ENCODE data around the gene HNRNPA3.
"Not testable (repeated sequence)": the region's sequence is repeated elsewhere in the genome, so short reads cannot be mapped to it uniquely, and the experiment has no call there.

Gene HNRNPA3

DNA sequence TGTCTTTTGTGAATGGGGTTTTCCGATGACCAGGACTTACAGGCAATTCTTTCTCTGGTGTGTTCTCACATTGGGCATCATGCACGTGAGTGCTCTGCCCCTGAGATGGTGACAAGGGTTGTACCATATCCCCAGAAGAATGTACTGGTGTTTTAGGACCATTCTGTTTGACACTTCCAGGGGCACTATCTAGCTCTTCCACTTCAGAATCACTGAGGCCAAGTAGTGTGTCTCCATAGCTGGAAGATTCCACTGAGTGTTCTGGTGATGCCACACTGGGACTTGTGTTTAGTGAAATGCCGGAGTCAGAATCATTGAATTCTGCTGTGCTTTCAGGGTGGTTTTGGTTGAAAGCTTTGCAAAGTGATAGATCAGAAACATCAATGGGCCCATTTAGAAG, 18.7 kb downstream of the HNRNPA3 start:
- in situ Hi-C loops (cut with MboI; ENCODE audit: low sequenced_read_pairs) = no loop called here

DNA sequence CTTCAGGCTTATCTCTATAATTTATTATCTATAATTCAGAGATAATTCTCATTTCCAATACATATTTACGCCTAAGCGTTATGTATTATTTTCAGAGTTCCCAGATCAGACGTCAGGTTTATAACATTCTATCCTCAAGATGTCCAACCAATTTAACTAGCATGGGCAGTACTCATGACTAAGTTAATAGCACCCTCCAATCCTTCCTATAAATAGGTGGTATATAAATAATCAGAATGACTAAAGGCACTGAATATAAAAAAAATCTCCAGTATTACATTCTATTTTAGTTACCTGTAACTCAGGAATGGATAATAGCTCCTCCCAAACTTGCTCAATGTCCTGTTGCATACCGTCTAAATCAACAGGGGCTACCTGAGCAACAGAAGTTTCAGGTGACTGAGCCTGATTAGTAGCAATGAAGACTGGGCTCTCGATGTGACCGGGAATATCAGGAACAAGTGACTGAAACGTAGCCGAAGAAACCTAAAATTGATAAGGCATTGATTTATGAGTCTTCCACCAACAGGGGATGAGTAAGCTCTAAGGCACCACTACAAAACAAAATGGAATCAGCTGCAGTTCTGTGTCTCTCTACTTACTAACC, 19.6 kb downstream of the HNRNPA3 start:
- in situ Hi-C loops (cut with MboI; ENCODE audit: low sequenced_read_pairs) = no loop called here

DNA sequence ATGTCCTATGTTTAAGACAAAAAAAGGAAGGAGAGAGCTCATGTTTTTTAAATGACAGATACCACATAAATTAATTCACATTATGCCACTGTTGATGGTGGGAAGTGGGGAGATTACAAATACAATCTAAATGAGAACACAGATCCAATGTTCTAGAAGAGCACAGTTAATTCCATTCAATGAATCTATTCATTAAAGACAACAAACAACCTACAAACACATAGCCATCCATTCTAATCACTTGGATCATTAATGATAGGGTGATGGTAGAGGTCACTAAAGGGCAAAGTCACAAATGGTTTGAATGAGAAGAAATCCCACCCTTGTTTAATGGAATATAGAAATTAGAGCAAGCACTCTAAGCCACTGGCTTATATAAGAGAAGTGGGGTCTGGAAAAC, 21.7 kb downstream of the HNRNPA3 start:
- in situ Hi-C loops (cut with MboI; ENCODE audit: low sequenced_read_pairs) = no loop called here

DNA sequence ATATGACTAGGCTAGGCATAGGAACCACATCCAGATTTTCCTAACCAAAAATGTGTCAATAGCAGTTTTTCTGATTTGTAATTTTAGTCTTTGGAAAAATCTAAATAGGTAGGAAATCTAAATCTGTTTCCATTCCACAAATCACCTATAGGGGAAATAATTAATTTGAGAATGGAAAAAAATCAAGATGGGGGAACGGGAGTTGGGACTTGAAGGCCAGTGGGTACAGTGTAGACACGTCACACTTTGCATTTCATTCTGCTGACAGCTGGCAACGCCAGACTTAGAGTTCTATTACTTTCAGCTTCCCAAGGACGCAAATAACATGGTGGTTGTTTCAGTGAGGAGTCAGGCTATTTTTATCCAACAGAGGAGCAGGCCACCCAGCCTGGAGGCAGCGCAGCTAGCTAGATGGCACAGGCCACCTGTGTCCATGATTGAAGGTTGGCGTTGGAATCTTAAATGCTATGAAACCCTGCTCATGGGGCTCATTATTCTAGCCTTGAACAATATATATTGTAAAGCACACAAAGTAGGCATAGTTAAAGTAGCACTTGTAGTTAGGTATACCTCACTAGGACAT, 23.4 kb downstream of the HNRNPA3 start:
- in situ Hi-C loops (cut with MboI; ENCODE audit: low sequenced_read_pairs) = no loop called here

DNA sequence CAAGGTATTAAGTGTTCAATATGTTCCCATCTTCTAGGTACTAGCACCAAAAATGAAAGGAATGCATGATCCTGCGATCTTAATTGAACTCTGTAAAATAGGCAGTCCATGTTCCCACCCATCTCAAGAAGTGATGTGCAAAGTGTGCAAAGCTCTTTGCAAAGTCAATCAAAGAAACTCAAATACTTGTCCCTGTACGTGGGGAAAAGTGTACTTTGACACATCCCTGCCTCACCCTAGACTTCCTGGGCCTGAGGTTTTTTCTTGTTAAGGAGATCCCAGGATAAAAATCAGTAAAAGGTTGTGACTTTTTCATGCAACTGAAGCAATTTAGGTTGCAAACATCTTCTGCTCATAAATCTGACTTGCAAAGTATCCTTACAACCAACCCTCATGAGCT, 25.3 kb downstream of the HNRNPA3 start:
- in situ Hi-C loops (cut with MboI; ENCODE audit: low sequenced_read_pairs) = no loop called here

DNA sequence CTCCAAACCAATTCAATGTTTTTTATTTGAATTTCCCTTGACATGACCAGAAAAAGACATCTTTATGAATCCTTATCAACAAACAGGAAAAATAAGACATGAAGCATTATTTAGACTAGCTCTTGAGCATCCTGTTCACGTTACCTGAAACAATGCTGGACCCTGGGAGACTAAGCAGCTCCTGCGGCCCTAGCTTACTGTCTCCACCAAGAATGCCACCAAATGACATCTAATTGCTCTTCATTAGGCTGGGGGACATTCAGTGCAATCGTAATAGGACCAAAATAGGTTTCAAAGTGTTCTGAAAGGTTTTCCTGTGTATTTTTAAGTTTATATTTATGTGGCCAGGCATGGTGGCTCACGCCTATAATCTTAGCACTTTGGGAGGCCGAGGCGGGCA, 26.5 kb downstream of the HNRNPA3 start:
- in situ Hi-C loops (cut with MboI; ENCODE audit: low sequenced_read_pairs) = no loop called here

DNA sequence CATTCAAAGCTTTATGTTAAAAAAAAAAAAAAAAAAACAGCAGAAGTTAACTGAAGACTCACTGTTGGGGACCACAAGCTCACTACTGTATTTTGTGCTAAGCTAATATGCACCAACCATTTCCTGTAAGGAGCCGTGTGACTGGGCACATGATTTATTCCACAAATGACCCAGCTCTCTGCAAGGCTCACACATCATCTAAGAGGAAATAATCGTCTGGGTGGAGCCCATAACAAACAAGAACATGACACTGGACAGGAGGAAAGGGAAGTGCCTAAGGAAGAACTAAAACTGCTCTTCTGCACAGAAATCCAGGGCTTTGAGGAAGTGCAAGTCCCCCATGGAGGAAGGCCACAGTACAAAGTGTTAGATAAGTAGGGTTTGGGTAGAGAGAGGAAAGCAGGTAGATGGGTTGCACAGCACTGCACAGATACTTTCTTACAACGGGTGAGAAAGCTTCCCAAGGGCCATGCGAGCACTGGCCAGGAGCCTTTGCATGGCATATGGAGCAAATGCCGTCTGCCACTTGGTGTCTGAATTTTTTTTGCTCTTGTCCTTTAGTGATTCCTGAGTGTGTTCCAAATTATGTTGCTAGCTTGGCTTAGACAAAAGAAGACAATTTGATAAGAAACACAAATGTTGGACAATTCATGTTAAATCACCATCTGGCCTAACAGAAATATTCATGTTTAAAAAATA, 27.5 kb downstream of the HNRNPA3 start:
- in situ Hi-C loops (cut with MboI; ENCODE audit: low sequenced_read_pairs) = no loop called here

DNA sequence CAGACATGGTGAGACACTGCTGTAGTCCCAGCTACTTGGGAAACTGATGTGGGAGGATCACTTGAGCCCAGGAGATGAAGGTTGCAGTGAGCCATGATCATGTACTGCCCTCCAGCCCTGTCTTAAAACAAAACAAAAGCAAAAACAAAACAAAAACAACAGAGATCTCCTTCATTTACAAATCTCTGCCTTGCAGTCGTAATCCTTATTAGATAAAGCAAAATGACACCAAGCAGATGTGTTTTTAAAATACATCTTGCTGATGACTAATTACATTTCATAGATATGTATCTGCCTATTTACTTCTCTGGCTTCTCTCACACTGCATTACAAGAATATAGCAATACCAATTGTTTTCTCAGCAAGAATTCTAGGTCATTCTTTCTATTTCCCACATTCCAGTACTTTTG, 29.1 kb downstream of the HNRNPA3 start:
- in situ Hi-C loops (cut with MboI; ENCODE audit: low sequenced_read_pairs) = no loop called here

DNA sequence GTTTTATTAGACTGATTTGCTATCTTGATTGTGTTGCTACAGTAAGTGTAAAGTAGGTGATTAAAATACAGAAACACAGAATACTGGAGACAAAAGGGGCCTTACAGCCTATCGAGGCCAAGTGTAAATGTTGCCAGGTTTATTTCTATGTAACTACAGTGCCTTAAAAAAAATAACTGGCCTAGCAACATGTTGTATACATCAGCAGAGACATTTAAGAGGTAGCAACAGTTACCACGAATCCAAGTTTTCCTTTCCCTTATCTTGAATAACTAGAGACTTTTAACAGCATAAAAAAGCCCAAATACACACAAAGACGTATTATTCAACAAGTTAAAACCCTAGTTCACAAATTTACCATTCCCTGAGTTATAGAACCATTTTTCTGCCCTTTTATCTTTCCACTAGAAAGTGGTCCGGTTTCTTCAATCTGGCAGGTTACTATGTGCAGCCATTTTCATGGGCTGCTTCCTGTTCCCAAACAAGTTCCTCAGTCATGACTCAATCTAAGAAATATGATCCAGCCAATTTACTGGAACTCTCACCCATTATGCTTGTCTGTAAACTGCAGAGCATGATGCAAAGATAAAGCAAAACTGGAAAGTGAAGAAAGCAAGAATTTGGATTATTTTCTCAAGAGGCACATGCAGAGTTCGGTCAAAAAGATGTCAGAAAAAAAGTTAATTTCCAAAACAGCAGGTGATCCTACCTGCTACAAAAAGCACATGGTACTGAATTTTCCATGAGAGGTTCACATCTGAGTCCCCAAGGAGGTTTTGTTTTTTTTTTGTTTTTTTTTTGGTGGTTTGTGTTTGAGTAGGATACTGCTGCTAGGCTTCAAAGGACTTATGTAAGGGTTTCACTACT, 29.8 kb downstream of the HNRNPA3 start:
- in situ Hi-C loops (cut with MboI; ENCODE audit: low sequenced_read_pairs) = no loop called here

DNA sequence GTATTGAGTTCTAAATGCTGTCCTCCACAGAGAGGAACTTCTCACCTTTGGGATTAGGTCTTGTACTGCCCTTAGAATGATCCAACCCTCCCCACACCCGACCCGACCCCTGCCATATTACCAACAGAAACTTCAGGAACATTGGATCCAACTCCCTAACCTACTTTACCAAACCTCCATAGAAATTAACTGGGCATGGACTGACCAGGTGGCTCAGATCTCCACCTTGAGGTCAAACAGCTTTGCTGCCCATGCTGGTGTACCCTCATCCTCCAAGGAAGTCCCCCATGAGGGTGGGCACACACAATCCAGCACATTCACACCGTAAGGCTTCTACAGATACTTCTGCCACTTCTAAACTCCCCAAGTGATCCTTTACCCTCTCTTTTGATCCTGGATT, 30.5 kb downstream of the HNRNPA3 start:
- in situ Hi-C loops (cut with MboI; ENCODE audit: low sequenced_read_pairs) = no loop called here

DNA sequence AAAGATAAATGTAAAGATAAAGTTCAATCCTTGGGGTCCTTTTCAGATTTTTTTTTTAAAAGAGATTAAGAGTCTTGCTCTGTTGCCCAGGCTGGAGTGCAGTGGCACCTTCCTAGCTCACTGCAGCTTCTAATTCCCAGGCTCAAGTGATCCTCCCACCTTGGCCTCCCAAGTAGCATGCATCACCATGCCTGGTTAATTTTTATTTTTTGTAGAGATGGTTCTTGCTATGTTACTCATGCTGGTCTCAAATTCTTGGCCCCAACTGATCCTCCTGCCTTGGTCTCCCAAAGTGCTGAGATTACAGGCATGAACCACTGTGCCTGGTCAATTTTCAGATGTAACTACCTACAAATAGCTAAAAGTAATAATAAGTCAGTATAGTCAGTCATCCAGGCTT, 30.9 kb downstream of the HNRNPA3 start:
- in situ Hi-C loops (cut with MboI; ENCODE audit: low sequenced_read_pairs) = no loop called here

DNA sequence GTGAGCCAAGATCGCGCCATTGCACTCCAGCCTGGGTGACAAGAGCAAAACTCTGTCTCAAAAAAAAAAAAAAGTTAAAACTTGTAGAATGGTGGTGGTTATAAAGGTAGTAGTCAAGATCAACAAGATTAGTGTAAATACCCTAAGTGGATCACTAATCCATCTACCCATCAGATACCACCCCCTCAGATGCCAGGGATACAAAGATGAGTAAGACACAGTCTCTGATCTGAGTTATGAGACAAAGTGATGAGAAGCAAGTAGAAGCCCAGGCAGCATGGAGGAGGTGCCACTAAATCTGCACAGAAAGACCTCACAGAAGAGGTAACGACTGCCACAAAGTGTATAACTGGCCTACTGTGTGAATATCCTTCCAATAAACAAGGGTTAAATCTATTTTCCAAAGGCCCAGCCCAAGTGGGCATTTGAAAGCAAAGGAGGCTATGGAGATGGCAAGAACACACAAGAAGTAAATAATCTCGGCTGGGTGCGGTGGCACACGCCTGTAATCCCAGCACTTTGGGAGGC, 31.7 kb downstream of the HNRNPA3 start:
- in situ Hi-C loops (cut with MboI; ENCODE audit: low sequenced_read_pairs) = no loop called here

DNA sequence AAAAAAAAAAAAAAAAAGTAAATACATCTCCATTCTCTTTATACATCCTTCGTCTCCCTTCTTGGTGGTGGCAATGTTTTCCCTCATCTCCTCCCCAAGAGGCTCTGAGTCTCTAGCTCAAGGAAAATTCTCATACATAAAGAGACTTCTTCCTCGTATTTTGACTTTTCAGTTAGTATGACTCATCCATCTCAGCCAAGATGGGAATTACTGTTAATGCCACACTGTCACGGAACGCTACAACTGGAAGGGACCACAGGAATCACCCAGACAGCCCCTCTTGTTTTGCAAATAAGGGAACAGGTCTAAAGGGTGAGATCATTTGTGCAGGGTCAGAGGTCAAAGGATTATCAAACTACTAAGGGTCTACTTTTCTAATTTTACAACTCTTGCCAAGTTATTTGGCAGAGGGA, 32.4 kb downstream of the HNRNPA3 start:
- in situ Hi-C loops (cut with MboI; ENCODE audit: low sequenced_read_pairs) = no loop called here

DNA sequence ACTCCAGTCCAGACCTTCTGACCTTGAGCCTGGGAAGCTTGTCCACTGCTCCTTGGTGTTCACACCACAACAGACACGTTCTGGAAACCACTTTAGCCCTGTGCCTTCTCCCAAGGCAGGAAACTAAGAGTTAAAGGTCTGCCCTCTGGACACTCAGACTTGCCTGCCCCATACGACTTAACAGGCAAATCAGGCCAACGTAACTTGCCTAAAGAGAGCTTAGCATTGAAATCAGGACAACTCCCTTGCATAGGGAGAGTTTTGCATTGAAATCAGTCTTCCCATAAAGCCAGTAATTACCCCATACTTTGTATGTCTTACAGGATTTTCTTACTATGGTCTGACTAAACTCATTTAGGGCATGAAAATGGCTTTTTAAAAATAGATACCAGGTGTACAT, 33.4 kb downstream of the HNRNPA3 start:
- in situ Hi-C loops (cut with MboI; ENCODE audit: low sequenced_read_pairs) = no loop called here

DNA sequence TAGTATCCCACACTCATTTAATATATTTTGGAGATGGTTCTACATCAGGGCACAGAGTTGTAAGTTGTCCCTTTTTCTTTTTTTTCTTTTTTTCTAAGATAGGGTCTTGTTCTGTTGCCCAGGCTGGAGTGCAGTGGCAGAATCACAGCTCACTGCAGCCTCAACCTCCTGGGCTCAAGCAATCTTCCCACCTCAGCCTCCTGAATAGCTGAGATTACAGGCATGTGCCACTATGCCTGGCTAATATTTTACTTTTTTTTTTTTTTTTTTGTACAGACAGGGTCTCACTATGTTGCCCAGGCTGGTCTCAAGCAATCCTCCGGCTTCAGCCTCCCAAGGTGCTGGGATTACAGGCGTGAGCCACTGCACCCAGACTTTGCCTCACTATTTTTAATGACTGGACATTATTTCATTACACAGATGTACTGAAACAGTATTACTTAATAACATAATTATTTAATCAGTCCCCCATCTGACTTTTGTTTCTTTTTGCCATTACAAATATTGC, 34.0 kb downstream of the HNRNPA3 start:
- in situ Hi-C loops (cut with MboI; ENCODE audit: low sequenced_read_pairs) = not testable (repeated sequence)

DNA sequence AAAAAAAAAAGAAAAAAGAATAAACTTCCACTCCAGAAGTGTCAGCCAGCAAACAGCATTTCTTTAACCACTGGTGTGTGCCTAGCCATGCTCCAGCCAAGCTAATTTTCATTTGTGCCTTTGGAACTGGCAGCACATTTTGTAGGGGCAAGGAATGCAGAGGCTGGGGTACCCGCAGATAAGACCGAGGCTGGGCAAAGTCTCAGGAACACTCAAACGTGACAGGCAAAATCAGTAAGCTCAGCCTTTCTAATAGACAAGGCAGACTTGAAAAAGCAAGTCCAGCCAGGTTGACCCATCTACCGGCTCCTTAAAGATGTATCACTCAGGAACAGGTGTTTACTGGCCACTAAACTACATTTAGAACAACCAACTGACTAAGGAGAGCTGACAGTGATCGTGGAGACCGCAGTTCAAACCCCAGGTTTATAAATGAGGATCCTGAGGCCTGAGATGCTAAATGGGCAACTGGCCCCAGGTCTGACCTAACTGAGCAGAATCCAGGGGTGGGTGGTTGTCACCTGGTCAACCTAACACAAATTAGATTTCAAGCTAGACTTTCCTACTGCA, 35.2 kb downstream of the HNRNPA3 start:
- in situ Hi-C loops (cut with MboI; ENCODE audit: low sequenced_read_pairs) = no loop called here

DNA sequence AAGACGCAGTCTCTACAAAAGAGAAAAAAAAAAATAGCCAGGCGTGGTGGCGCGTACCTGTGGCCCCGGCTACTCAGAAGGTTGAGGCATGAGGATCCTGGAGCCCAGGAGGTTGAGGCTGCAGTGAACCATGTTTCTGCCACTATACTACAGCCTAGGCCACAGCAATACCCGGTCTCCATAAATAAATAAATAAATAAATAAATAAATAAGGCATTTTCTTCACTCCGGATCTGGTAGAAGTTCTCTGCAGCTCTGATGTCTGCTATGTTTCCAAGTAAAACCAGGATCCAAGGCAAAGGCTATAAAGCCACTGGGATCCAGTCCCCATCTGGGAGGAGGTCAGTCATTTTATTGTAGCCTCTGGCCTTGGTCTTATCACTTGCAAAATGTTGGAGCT, 36.4 kb downstream of the HNRNPA3 start:
- in situ Hi-C loops (cut with MboI; ENCODE audit: low sequenced_read_pairs) = no loop called here

DNA sequence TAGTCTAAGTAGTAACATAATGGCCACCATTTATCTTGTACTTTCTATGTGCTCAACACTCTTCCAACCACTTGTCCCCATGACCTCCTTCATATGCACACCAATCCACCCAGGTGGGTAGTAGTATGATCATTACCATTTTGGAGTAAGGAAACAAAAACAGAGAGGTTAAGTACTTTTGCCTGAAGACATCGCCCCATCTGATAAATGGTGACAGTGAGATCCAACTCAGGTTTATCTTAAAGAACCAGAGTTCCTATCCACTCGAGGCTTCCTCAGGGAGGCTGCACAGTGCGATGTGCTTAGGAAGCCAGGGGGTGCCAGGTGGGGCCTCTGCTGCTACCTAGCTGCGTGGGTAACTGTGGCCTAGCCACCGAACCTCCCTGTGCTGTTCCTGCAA, 37.9 kb downstream of the HNRNPA3 start:
- in situ Hi-C loops (cut with MboI; ENCODE audit: low sequenced_read_pairs) = no loop called here

DNA sequence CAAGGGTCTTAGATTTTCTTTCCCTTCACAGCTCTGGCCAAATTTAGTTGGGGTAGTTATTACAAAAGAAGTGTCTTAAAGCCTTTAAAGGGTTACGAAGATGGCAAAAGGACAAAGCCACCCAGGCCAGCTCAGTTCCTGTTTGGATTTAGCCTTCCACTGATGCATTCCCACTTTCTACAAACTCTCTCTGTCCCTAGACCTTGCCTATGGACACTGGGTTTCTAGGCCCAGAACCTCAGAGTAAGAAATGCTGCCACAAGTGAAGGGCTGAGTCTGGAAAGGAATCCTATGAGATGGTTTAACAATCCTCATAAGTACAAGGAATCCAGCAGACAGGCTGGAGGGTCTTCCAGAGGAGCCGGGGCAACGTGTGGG, 38.6 kb downstream of the HNRNPA3 start:
- in situ Hi-C loops (cut with MboI; ENCODE audit: low sequenced_read_pairs) = no loop called here

DNA sequence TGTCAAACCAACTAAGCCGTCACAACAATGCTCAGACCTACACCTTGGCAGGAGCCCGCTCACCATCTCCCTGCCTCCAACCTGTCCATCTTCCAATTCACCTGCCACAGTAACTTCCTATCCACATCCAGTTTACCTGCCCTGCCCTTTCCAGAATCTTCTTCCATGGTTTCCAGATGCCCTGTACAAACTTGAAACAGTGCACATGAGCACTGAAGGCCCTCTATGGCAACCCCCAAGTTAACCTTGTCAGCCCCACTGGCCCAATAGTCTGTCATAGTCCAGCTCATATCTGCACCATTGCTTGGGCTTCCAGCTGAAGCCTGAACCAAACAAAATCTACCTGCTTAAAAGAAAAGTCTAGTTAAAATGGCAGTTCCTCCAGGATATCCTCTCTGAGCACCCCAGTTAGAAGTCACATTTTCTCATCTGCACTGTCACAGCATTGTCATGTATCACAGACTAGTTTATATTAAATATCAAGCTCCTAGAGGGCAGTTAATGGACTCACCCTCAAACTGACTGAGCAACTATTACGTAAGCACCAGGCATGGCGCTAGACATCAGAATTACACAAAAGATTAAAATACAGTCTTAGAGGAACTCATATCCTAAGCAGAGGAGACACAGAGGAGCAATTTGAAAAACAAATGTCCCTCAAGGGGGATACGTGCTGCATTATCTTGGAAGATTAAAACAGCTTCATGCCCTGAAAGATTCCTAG, 40.4 kb downstream of the HNRNPA3 start:
- in situ Hi-C loops (cut with MboI; ENCODE audit: low sequenced_read_pairs) = no loop called here

Data from HL-60/S4 treated with phorbol 12-myristate 13-acetate at 8.2 ng/mL for 4 days and 3 days (cell line).